GM19099 (cell line): ENCODE measurements around the gene TEAD1.

Source experiments
- POLR2A ChIP-seq: IDR thresholded peaks from 3 replicates; pipeline ENCODE4 v1.6.1; 2011; ENCODE audit warnings: low read depth; ENCODE audit not compliant: insufficient read length; ENCODE audit errors: extremely low read depth

The TEAD1 gene

GRCh38 chr11:12655842-12656241, 18.4 kb upstream of the TEAD1 start:
- no peak for TF ChIP-seq POLR2A

- no peak for TF ChIP-seq POLR2A
Measured at GRCh38 chr11:12657336-12657735, 16.9 kb upstream of the TEAD1 start.

GRCh38 chr11:12657981-12658380, 16.2 kb upstream of the TEAD1 start:
- TF ChIP-seq POLR2A, result no peak

- no peak for TF ChIP-seq POLR2A
Measured at GRCh38 chr11:12662101-12662689, 12.0 kb upstream of the TEAD1 start.

GRCh38 chr11:12664385-12664784, 9.8 kb upstream of the TEAD1 start:
- TF ChIP-seq POLR2A, result no peak

- TF ChIP-seq POLR2A, result no peak
Measured at GRCh38 chr11:12666915-12667314, 7.3 kb upstream of the TEAD1 start.

GRCh38 chr11:12667646-12668045, 6.6 kb upstream of the TEAD1 start:
- no peak for TF ChIP-seq POLR2A

GRCh38 chr11:12668166-12668565, 6.1 kb upstream of the TEAD1 start:
- TF ChIP-seq POLR2A, result no peak

- TF ChIP-seq POLR2A, result no peak
Measured at GRCh38 chr11:12669930-12670329, 4.3 kb upstream of the TEAD1 start.

- no peak for TF ChIP-seq POLR2A
Measured at GRCh38 chr11:12671370-12671769, 2.9 kb upstream of the TEAD1 start.

GRCh38 chr11:12673601-12673923, 659 bp upstream of the TEAD1 start:
- no peak for TF ChIP-seq POLR2A

GRCh38 chr11:12674571-12674935, 332 bp downstream of the TEAD1 start:
- no peak for TF ChIP-seq POLR2A

- TF ChIP-seq POLR2A, result no peak
Measured at GRCh38 chr11:12674936-12675696, 895 bp downstream of the TEAD1 start.

GRCh38 chr11:12675951-12676711, 1.9 kb downstream of the TEAD1 start:
- TF ChIP-seq POLR2A, result no peak

- TF ChIP-seq POLR2A, result no peak
Measured at GRCh38 chr11:12677131-12677530, 2.9 kb downstream of the TEAD1 start.

GRCh38 chr11:12678092-12678491, 3.9 kb downstream of the TEAD1 start:
- no peak for TF ChIP-seq POLR2A
